Transverse colon (tissue), 4 donors: ENCODE results near the gene ARSI. TPM values are rescaled to one million over a fixed set of nuclear protein-coding genes. Genes with fewer than 3 reads are reported as not detected.

ENCODE experiments used
- DNase-seq: peaks from one replicate; pipeline ENCODE4 v3.0.0-alpha.2; 2019
- H3K27ac ChIP-seq, 4 donors: fragments of 200-600 bp; sonication (generic); 2 replicates each; pipeline ENCODE4 v1.5.1; 2016 to 2018; ENCODE audit warnings: inconsistent platforms in 4 of 4
- H3K27me3 ChIP-seq: fragments of 200-600 bp; sonication (generic); 2 replicates; pipeline ENCODE4 v1.5.1; 2017; ENCODE audit warnings: inconsistent platforms
- H3K36me3 ChIP-seq, 4 donors: fragments of 200-600 bp; sonication (generic); 2 replicates each; pipeline ENCODE4 v1.5.1; 2017 to 2019; ENCODE audit warnings: inconsistent platforms in 4 of 4
- H3K4me1 ChIP-seq, 4 donors: fragments of 200-600 bp; sonication (generic); 2 replicates each; pipeline ENCODE4 v1.5.1; 2017 to 2020; ENCODE audit warnings: inconsistent platforms in 4 of 4
- H3K4me3 ChIP-seq, 4 donors: fragments of 200-600 bp; sonication (generic); 1 replicate in 1 of 4; 2 replicates in 3 of 4; pipeline versions ENCODE4 v1.5.1 to v1.6.1; 2017 to 2019; ENCODE audit warnings: inconsistent platforms in 4 of 4
- H3K9me3 ChIP-seq, 2 donors: fragments of 200-600 bp; sonication (generic); 2 replicates each; pipeline ENCODE4 v1.5.1; 2017 to 2019; ENCODE audit warnings: inconsistent platforms in 2 of 2
- EP300 ChIP-seq: sonication (generic); formaldehyde crosslinking; IDR thresholded peaks from one replicate; pipeline ENCODE4 v1.6.1; 2017; ENCODE audit warnings: antibody characterized with exemption, low read depth
- POLR2A ChIP-seq: fragments of 450-650 bp; IDR thresholded peaks from one replicate; pipeline ENCODE4 v1.6.1; 2016; ENCODE audit warnings: antibody characterized with exemption, mild to moderate bottlenecking, moderate library complexity
- POLR2AphosphoS5 ChIP-seq, 3 donors: sonication (generic); formaldehyde crosslinking; IDR thresholded peaks; one replicate each; pipeline ENCODE4 v1.6.1; 2016; ENCODE audit warnings: antibody characterized with exemption in 3 of 3
- WGBS, 2 donors: methylation state at CpG; one replicate each; pipeline ENCODE4 v1.1.5; 2018; ENCODE audit warnings: low coverage in 1 of 2; 5-methylcytosine and 5-hydroxymethylcytosine counted together
- in situ Hi-C, 4 donors: fragments of 200-750 bp; cut with MboI; loops; one replicate each; pipeline versions ENCODE4 v1.15.0 to v1.15.1; 2017; ENCODE audit warnings: low sequenced_read_pairs in 3 of 4, low pct_ligation_motif_present in 1 of 4, low pct_unique_long_range_greater_than_20kb in 1 of 4
- intact Hi-C: fragments of 100-400 bp; cut with DNase I; formaldehyde crosslinking; loops from one replicate; pipeline ENCODE4 v1.15.1; 2023; ENCODE audit warnings: low total_unique reads
- total RNA-seq, 4 donors: library from RNA; depleted of rRNA; stranded (reverse); fragments of >200 nt; gene quantifications; one replicate each; pipeline ENCODE4 v1.1.0, GENCODE V29; 2016
- TF ChIP-seq, protein P1 (sequence below), 5 experiments: fragments of 200-600 bp in 3 of 5; fragments of 450-650 bp in 2 of 5; sonication (generic) in 3 of 5; IDR thresholded peaks; 1 replicate in 2 of 5; 2 replicates in 3 of 5; pipeline ENCODE4 v1.5.1; 2016 to 2017; ENCODE audit warnings: antibody characterized with exemption in 5 of 5, inconsistent platforms in 3 of 5, mild to moderate bottlenecking in 2 of 5, moderate library complexity in 1 of 5

The ARSI gene
- total RNA-seq, 4 donors from 2014 or later = 0.48 to 1.6 TPM; not detected in 2

DNA sequence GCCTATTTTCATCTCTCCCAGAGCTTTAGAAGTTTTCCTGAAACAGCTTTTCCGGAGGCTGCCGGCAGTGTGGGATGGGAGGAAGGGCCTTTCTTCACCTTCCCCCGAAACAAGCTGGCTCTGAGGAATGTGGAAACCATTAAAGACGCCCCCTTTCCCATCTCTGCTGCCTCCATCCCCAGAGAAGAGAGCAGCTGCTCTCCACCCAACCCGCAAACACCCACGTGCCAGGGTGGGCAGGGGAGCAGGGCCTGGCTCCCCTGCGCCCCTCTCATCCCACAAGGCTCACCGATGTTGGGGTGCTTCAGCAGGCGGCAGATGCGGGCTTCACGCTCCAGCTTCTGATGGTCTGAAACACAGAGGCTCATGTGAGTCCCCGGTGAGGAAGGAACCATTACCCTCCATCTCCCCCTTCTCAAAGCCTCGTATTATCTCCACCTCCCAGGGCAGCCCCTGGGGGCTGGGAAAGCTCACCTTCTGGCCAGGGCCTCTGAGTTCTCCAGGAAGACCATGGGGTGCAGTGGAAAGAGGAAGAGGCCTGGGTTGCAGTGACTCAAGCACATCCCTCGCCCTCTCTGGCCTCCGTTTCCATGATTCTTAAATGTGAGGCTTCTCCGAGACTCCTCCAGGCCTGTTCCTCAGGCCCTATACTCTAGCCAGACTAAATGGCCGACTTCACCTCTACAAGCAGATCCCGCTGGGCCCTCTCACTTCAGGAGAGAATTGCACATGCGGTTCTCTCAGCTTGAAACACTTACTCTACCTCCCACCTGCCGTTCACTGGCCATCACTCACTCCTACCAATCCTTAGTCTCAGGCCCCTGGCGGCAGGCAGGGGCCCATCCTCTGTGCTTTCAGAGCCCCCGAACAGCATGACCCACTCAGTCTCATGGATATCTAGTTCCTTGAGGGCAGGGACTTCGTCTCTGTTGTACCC, 37.8 kb downstream of the ARSI start:
- in situ Hi-C loops (loop anchor here in 1 of 4 donors (25.0 kb wide), 1 partner anchor 172 kb away; the partner anchor contains the start of gene RPS14), intact Hi-C loops (no loop called here)
- 90 to 93% methylated on average over 5 to 23 of the region's 23 CpGs for WGBS, 2 donors
- Histone ChIP-seq H3K4me1 (peaks cover 0 to 7% (median 0%) of the 10 kb centered on the region in 4 donors), H3K9me3 (no peaks in the 10 kb centered on the region), H3K27ac (no peak overlapping the region), H3K27me3 (no peaks in the 10 kb centered on the region), H3K4me3 (no peak overlapping the region), H3K36me3 (no peaks in the 10 kb centered on the region)
- no peak for TF ChIP-seq POLR2AphosphoS5 (IDR thresholded peaks at IDR 0.05)
- no peak for TF ChIP-seq POLR2A
- no peak for TF ChIP-seq EP300
- TF ChIP-seq, protein P1, sequence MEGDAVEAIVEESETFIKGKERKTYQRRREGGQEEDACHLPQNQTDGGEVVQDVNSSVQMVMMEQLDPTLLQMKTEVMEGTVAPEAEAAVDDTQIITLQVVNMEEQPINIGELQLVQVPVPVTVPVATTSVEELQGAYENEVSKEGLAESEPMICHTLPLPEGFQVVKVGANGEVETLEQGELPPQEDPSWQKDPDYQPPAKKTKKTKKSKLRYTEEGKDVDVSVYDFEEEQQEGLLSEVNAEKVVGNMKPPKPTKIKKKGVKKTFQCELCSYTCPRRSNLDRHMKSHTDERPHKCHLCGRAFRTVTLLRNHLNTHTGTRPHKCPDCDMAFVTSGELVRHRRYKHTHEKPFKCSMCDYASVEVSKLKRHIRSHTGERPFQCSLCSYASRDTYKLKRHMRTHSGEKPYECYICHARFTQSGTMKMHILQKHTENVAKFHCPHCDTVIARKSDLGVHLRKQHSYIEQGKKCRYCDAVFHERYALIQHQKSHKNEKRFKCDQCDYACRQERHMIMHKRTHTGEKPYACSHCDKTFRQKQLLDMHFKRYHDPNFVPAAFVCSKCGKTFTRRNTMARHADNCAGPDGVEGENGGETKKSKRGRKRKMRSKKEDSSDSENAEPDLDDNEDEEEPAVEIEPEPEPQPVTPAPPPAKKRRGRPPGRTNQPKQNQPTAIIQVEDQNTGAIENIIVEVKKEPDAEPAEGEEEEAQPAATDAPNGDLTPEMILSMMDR (IDR thresholded peaks at IDR 0.05) = no peak
- DNase-seq = no peak

DNA sequence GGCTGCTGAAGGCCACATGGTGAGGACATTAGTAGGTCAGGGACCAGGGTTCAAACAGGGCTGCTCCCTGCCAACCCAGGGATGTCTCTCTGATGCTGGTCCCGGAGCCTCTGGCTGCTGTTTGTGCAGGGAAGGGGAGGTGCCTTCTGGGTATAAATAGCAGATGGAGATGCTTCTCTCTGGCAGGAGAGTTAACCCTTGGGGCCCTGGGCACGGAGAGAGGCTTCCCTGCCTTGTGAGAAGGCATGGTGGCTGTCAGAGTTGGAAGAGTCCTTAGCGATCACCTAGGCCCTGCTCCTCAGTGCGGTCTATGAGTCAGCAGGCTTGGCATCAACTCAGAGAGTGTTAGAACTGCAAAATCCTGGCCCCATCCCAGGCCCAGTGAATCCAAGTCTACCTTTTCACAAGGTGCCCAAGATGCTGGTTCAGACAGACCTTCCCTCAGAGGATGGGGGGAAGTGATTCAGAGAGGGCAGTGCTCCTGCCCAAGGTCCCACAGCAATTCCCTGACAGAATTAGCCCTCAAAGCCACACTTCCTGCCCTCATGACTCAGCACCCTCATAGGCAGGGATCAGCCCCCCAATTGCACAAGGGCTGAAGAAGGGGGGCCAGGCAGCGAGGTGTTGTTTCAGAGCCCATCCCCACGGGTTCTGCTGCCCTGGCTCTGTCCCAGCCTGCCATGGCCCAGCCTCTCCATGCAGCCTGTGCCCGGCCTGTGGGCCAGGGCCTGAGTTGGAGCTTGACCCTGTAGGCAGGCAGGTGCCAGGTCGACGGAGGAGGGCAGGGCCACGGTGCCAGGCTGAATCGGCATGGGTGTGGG, 38.7 kb downstream of the ARSI start:
- no peak for DNase-seq

DNA sequence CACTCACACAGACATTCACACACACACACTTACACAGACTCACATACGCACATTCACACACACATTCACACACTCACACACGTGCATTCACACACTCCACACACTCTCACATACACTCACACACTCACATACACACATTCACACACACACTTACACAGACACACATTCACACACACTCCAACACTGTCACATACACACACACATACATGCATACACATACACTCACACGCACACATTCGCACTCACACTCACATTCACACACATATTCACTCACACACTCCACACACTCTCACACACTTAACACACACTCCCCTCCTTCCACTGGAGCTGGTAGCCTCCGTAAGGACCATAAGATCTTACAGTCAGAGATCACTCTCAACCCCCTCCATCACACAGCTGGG, 39.3 kb downstream of the ARSI start:
- no peaks in the 10 kb centered on the region for H3K9me3 ChIP-seq
- no peak overlapping the region for H3K4me3 ChIP-seq
- no peaks in the 10 kb centered on the region for H3K36me3 ChIP-seq
- WGBS, 2 donors = 79 to 81% methylated on average over 2 to 5 of the region's 5 CpGs
- H3K4me1 ChIP-seq = peaks cover 0 to 7% (median 0%) of the 10 kb centered on the region in 4 donors
- H3K27ac ChIP-seq = no peak overlapping the region
- TF ChIP-seq, protein P1 (IDR thresholded peaks at IDR 0.05) = no peak
- TF ChIP-seq POLR2AphosphoS5 (IDR thresholded peaks at IDR 0.05) (no peak), POLR2A (no peak), EP300 (no peak)
- H3K27me3 ChIP-seq = no peaks in the 10 kb centered on the region
- in situ Hi-C loops (loop anchor here in 1 of 4 donors (25.0 kb wide), 1 partner anchor 174 kb away; the partner anchor contains the start of gene RPS14), intact Hi-C loops (no loop called here)
- no peak for DNase-seq

More for the DNA sequence above, 38.7 kb downstream of the ARSI start:
- Histone ChIP-seq H3K9me3 (no peaks in the 10 kb centered on the region), H3K27ac (no peak overlapping the region), H3K4me3 (no peak overlapping the region), H3K4me1 (peaks cover 0 to 7% (median 0%) of the 10 kb centered on the region in 4 donors), H3K36me3 (no peaks in the 10 kb centered on the region), H3K27me3 (no peaks in the 10 kb centered on the region)
- intact Hi-C loops (no loop called here), in situ Hi-C loops (loop anchor here in 1 of 4 donors (25.0 kb wide), 1 partner anchor 173 kb away; the partner anchor contains the start of gene RPS14)
- WGBS, 2 donors = 63% methylated on average over 10 of the region's 11 CpGs; no CpG with 5 or more reads in 1 of the 2 donors
- TF ChIP-seq POLR2AphosphoS5 (IDR thresholded peaks at IDR 0.05) (no peak), POLR2A (no peak), EP300 (no peak)
- TF ChIP-seq, protein P1 (IDR thresholded peaks at IDR 0.05) = no peak
